AG09319 (cell line): ENCODE measurements around the gene ABCG5.

Source experiments
- DNase-seq: peaks from one replicate; pipeline ENCODE4 v3.0.0-alpha.2; 2010; ENCODE audit warnings: low read depth; ENCODE audit errors: extremely low read depth
- TF ChIP-seq, protein P1 (sequence below): IDR thresholded peaks from 2 replicates; pipeline ENCODE4 v1.5.1; 2011; ENCODE audit warnings: low read depth, mild to moderate bottlenecking, inconsistent platforms, low read length, moderate library complexity

ABCG5 gene

GRCh38 chr2:43842866-43843226 lies 4.2 kb upstream of the ABCG5 start:
- DNase-seq: no peak
- TF ChIP-seq, protein P1, sequence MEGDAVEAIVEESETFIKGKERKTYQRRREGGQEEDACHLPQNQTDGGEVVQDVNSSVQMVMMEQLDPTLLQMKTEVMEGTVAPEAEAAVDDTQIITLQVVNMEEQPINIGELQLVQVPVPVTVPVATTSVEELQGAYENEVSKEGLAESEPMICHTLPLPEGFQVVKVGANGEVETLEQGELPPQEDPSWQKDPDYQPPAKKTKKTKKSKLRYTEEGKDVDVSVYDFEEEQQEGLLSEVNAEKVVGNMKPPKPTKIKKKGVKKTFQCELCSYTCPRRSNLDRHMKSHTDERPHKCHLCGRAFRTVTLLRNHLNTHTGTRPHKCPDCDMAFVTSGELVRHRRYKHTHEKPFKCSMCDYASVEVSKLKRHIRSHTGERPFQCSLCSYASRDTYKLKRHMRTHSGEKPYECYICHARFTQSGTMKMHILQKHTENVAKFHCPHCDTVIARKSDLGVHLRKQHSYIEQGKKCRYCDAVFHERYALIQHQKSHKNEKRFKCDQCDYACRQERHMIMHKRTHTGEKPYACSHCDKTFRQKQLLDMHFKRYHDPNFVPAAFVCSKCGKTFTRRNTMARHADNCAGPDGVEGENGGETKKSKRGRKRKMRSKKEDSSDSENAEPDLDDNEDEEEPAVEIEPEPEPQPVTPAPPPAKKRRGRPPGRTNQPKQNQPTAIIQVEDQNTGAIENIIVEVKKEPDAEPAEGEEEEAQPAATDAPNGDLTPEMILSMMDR: no peak

- TF ChIP-seq, protein P1: no peak
- no peak for DNase-seq
Measured at GRCh38 chr2:43841949-43842865, 3.6 kb upstream of the ABCG5 start.

DNA sequence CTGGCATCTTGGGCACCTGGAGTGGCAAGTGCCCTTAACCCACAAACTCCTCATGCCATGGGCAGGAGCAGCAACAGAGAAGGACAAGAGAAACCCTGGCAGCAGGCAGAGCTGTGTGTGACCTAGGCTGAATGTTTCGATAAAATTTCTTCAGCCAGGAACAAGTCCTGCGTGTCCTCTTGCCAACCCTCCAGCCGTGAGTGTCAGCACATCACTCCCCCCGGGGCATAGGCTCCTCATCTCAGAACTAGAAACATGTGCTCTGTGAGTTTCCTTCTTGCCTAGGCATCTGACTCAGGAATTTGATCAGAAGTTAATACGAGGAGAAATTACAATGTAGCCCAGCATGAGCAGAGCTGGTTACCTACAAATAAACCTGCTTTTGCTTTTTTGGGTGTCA lies 2.3 kb upstream of the ABCG5 start:
- TF ChIP-seq, protein P1: no peak
- DNase-seq: no peak

DNA sequence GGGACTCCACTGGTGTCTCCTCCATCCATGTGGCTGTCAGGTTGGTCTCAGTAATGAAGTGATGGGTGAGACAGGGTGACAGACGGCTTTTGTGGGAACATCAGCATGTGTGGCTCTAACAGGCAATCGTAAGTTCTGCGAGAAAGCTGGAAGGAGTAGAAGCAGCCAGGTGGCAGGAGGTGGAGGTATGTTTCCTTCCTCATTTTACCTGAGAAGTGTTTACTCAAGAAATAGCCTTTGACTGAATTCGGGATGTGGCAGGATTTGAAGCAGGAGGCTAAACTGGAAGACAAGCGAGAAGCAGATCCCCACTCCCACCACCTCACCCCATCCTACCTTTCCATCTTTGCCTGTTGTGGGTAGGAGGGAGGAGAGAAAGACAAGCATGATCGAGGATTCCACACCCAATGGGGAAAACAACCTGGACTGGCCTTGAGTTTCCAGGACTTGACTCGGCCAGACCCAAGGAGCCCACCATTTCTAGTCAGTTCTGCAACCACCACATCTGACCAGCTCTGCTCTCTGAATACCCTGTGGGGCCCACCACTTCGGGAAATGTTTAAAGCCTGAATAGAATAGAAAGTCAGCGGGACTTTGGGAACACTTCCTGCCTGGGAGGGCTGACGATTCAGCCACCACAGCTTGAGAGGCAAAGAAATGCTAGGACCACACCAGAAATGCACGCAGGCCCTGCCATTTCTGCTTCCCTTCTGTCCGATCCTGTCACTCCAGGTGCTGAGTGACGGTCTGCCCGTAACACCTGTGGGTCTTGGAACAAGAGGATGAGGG lies 1.3 kb upstream of the ABCG5 start:
- TF ChIP-seq, protein P1: no peak
- no peak for DNase-seq

DNA sequence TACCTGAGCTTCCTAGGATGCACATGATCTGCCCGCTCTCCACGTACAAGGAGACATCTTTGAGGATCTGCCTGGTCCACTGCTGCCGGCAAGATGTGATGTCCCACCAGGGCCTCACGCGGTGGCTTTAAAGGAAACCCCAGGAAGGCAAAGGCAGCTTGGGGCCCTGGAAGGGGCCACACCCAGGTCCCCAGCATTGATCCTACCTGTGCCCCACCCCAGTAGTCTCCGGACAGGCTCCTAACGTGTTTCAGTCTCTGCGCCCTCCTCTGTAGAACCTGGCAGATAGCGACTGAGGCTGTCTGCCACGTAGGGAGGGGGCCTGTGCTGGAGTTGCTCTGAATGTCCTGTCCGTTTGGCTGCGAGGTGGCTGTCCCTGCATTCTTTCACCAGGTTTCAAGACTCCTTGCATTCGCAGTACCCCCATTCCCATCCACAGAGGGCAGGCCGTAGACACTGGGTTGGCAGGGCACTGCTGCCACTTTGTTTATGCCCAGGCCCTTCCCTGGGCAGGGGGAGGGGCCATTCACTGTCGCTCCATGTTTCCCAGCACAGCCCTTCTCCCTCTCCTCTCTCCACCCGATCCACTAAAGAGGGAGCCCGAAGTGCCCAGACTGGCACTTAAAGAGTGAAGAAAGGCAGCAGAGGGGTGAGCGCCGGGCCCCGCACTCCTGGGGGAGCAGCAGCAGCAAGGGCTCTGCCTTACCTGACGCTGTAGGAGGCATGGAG lies 644 bp downstream of the ABCG5 start:
- TF ChIP-seq, protein P1: no peak
- no peak for DNase-seq

DNA sequence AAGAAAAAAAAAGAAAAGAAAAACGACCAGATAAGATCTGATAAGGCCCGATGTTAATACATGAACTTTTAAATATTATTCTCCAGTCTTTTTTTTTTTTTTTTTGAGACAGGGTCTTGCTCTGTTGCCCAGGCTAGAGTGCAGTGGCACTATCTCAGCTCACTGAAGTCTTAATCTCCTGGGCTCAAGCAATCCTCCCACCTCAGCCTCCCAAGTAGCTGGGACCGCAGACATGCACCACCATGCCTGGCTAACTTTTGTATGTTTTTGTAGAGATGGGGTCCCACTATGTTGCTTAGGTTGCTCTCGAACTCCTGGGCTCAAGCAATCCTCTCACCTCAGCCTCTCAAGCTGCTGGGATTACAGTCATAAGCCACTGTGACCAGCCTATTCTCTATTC lies 1.6 kb downstream of the ABCG5 start:
- no peak for DNase-seq
- TF ChIP-seq, protein P1: no peak
